Bronchial epithelial cell (primary cell): ENCODE data around the gene RIMBP2. TPM values are rescaled to one million over a fixed set of nuclear protein-coding genes. Genes with fewer than 3 reads are reported as not detected.

ENCODE experiments used
- DNase-seq: peaks from one replicate; pipeline ENCODE4 v3.0.0-alpha.2; 2010; ENCODE audit warnings: low read depth
- FAIRE-seq: peaks from 2 replicates; lab custom pipeline; 2011; peaks lifted over from hg19 to GRCh38; lab: Jason Lieb, UNC
- H3K27me3 ChIP-seq: 2 replicates; pipeline ENCODE4 v1.5.1; 2011; ENCODE audit warnings: low read length; ENCODE audit not compliant: control insufficient read depth, insufficient read depth
- H3K36me3 ChIP-seq: 2 replicates; pipeline ENCODE4 v1.5.1; 2011; ENCODE audit warnings: low read length; ENCODE audit not compliant: control insufficient read depth, insufficient read depth
- H3K4me3 ChIP-seq: 2 replicates; pipeline ENCODE4 v1.5.1; 2011; ENCODE audit warnings: mild to moderate bottlenecking, low read depth, low read length, control low read depth
- total RNA-seq: library from RNA; depleted of rRNA; stranded (reverse); fragments of >200 nt; gene quantifications from 2 replicates; pipeline ENCODE4 v1.2.1, GENCODE V29; 2014
- TF ChIP-seq, protein P1 (sequence below): IDR thresholded peaks from 2 replicates; pipeline ENCODE4 v1.5.1; 2011; ENCODE audit warnings: mild to moderate bottlenecking, moderate library complexity, low read length, control low read depth, inconsistent platforms; ENCODE audit not compliant: insufficient read depth, severe bottlenecking

The RIMBP2 gene
- total RNA-seq, 1 donor from 2014 or later = not detected

DNA sequence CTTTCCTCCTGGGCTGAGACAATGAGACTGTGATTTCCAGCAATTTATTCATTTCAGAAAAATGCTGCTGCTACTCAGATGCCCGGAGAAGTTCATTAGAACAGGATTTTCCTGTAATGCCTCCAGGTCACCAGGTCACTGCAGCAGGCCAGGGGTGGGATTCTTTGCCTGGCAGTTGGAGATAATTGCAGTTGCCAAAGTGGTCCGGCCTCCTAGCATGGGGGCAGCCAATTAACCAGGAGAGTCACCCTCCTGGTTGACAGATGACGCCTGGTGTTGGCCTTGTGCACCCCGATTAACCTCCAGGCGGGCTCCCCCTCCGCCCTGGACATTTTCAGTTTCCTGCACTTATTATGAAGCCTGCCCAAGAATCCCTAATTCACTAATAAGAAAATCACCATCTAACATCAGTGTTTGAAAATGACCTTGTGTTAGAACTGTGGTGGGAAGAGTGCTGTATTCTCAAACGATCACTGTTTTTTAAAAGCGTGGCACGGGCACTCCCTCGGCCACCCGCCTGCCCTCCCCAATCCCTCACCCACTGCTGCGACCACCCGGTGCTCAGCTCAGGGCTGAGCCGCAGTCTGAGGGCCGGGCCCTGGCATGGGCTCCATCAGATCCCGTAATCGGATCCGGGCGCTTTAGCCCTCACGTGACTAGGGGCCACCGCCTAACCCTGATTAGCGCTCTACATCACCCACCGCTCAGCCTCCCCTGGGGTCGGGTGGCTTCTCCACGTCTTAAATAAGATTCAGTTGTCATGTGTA lies 12.9 kb downstream of the RIMBP2 start:
- no peak for DNase-seq
- Histone ChIP-seq H3K36me3 (no peaks in the 10 kb centered on the region), H3K27me3 (no peaks in the 10 kb centered on the region), H3K4me3 (no peak overlapping the region)
- TF ChIP-seq, protein P1, sequence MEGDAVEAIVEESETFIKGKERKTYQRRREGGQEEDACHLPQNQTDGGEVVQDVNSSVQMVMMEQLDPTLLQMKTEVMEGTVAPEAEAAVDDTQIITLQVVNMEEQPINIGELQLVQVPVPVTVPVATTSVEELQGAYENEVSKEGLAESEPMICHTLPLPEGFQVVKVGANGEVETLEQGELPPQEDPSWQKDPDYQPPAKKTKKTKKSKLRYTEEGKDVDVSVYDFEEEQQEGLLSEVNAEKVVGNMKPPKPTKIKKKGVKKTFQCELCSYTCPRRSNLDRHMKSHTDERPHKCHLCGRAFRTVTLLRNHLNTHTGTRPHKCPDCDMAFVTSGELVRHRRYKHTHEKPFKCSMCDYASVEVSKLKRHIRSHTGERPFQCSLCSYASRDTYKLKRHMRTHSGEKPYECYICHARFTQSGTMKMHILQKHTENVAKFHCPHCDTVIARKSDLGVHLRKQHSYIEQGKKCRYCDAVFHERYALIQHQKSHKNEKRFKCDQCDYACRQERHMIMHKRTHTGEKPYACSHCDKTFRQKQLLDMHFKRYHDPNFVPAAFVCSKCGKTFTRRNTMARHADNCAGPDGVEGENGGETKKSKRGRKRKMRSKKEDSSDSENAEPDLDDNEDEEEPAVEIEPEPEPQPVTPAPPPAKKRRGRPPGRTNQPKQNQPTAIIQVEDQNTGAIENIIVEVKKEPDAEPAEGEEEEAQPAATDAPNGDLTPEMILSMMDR = no peak
- FAIRE-seq = no peak

DNA sequence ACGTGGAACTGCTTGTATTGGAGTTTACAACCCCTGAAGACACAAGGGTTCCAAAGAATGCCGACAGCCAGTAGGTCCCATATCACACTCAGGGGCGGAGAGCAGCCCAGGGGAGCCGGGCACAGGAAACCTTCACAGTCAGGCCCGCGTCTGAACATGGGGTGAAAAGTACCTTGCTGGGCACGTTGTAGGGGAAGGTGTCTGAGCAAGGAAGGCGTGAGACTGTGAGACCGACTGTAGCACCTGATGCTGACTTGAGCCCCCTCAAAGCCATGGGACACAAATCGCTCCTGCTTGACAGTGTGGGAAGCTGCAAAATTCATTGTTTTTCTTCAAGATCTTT lies 14.7 kb downstream of the RIMBP2 start:
- TF ChIP-seq, protein P1 = no peak
- FAIRE-seq (no peak), DNase-seq (no peak)
- Histone ChIP-seq H3K36me3 (no peaks in the 10 kb centered on the region), H3K4me3 (no peak overlapping the region), H3K27me3 (no peaks in the 10 kb centered on the region)

DNA sequence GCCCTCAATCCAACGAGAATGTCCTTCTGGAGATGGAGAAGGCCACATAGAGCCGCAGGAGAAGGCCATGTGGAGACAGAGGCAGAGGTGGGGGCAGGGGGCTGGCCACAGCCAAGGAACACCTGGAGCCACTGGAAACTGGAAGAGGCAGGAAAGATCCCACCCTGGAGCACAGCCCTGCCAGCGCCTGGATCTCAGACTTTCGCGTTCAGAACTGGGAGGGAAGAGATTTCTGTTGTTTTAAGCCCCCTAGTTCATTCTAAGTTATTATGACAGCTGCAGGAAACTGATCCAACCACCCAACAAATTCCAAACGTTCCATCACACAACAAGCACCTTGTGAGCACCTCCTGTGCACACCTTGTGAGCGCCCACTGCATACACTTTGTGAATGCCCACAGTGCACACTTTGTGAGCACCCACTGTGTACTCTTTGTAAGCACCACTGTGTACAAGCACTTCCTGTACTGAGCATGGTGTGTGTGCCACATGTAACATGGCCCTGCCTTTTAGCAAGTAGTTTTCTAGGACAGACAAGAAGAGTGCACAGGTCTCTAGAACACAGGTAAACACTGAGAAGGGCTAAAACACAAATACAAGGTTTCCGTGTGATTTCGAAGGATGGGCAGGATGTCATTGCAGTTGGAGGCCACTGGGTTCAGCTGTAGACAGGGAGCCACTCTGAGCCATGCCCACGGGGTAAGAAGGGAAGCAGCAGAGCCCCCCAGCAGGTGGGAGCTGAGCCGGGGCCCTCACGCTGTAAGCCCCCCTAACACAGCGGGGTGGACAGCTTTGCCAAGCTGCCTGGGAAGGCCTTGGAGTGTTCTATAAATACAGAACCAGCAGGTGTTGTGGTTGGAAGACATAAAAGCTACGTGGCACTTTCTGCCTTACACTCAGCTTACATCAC lies 15.4 kb downstream of the RIMBP2 start:
- TF ChIP-seq, protein P1 = no peak

DNA sequence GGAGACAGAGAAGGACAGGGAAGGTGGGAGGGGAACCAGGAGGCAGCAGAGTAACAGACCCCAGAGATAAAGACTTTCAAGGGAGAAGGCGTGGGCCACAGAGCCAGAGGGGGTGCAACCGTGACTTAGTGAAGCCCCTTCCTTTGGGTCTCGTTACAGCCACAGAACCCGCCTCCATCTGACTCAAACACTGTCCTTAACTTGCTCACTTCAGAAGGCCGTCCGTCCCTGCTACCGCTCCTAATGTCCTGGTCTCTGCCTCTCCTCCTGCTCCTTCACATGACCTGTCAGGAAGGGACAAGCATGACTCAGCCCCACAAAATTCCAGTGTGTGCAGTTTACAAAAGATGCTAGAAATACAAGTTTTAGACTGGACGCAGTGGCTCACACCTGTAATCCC lies 18.0 kb downstream of the RIMBP2 start:
- TF ChIP-seq, protein P1 = no peak
- Histone ChIP-seq H3K36me3 (no peaks in the 10 kb centered on the region), H3K4me3 (no peak overlapping the region), H3K27me3 (no peaks in the 10 kb centered on the region)
- DNase-seq (no peak), FAIRE-seq (no peak)

More for the DNA sequence above, 15.4 kb downstream of the RIMBP2 start:
- FAIRE-seq = no peak
- Histone ChIP-seq H3K4me3 (no peak overlapping the region), H3K36me3 (no peaks in the 10 kb centered on the region), H3K27me3 (no peaks in the 10 kb centered on the region)
- no peak for DNase-seq

DNA sequence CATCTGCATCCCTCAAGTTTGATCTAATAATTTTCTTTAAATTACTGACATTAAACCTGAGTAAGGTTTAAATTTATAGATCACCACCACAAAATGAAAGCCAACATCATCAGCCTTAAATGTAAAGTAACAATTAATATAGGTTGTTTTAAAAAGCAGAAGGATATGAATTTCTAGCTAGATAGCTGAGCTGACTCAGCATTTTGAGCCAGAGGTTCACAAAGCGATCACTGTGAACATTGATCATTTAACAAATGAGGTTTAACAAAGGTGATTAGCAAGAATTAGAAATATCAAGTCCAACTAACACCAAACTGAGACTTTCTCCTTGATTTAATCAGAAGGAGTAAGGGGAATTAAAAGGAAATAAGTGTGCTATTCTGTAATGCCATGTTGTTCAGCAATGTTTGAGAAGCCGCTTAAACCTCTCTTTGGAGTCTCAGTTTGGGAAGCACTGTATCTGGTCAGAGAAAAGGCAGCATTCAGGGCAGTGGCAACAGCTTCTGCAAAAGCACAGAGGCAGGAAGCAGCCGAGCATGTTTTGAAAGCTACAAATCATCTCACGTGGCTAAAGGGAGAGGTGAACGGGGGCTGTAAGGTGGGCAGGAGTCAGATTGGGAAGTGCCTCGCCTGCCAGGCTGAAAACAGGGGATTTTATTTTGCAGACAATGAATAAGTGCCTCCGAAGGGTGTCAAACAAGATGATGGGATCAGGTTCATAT lies 19.6 kb downstream of the RIMBP2 start:
- DNase-seq (no peak), FAIRE-seq (no peak)
- no peaks in the 10 kb centered on the region for H3K27me3 ChIP-seq
- H3K4me3 ChIP-seq = no peak overlapping the region
- TF ChIP-seq, protein P1 = no peak
- H3K36me3 ChIP-seq = no peaks in the 10 kb centered on the region
